Kidney epithelial cell (primary cell): ENCODE data around the gene ACOX1. TPM values are rescaled to one million over a fixed set of nuclear protein-coding genes. Genes with fewer than 3 reads are reported as not detected.

Experiments
- DNase-seq: peaks from one replicate; pipeline ENCODE4 v3.0.0-alpha.2; 2010; ENCODE audit warnings: low read depth
- H3K27me3 ChIP-seq: 2 replicates; pipeline ENCODE4 v1.6.0; 2011; ENCODE audit warnings: low read length; ENCODE audit not compliant: control insufficient read depth, insufficient read depth
- H3K36me3 ChIP-seq: 2 replicates; pipeline ENCODE4 v1.5.1; 2011; ENCODE audit warnings: low read length; ENCODE audit not compliant: control insufficient read depth, insufficient read depth
- H3K4me3 ChIP-seq: 2 replicates; pipeline ENCODE4 v1.5.1; 2011; ENCODE audit warnings: low read depth, mild to moderate bottlenecking, control low read depth, low read length
- CTCF ChIP-seq: IDR thresholded peaks from 2 replicates; pipeline ENCODE4 v1.5.1; 2011; ENCODE audit warnings: mild to moderate bottlenecking, moderate library complexity, low read length, control low read depth, inconsistent platforms; ENCODE audit not compliant: insufficient read depth, poor library complexity, severe bottlenecking
- total RNA-seq: library from RNA; depleted of rRNA; stranded (reverse); fragments of >200 nt; gene quantifications from 2 replicates; pipeline ENCODE4 v1.2.3, GENCODE V29; 2015

Gene ACOX1
- total RNA-seq, 1 donor from 2014 or later, result 41.1 TPM

- no peaks in the 10 kb centered on the region for H3K36me3 ChIP-seq
Measured at GRCh38 chr17:76007850-76008165, 28.8 kb upstream of the ACOX1 start.

GRCh38 chr17:76007131-76007849, 28.3 kb upstream of the ACOX1 start:
- H3K36me3 ChIP-seq, result no peaks in the 10 kb centered on the region
- TF ChIP-seq CTCF, result no peak
- DNase-seq, result no peak
- no peak overlapping the region for H3K4me3 ChIP-seq
- no peaks in the 10 kb centered on the region for H3K27me3 ChIP-seq

More at GRCh38 chr17:76007850-76008165, 28.8 kb upstream of the ACOX1 start:
- TF ChIP-seq CTCF, result no peak
- Histone ChIP-seq H3K4me3 (no peak overlapping the region), H3K27me3 (no peaks in the 10 kb centered on the region)
- DNase-seq, result no peak

- H3K36me3 ChIP-seq, result no peaks in the 10 kb centered on the region
- H3K4me3 ChIP-seq, result no peak overlapping the region
- no peaks in the 10 kb centered on the region for H3K27me3 ChIP-seq
- no peak for DNase-seq
- TF ChIP-seq CTCF, result peak; percentile 66
Measured at GRCh38 chr17:76005263-76006149, 26.5 kb upstream of the ACOX1 start.

GRCh38 chr17:76004750-76005262, 25.8 kb upstream of the ACOX1 start:
- Histone ChIP-seq H3K27me3 (no peaks in the 10 kb centered on the region), H3K36me3 (no peaks in the 10 kb centered on the region), H3K4me3 (no peak overlapping the region)
- DNase-seq, result peak; percentile 52
- no peak for TF ChIP-seq CTCF

- Histone ChIP-seq H3K27me3 (no peaks in the 10 kb centered on the region), H3K36me3 (no peaks in the 10 kb centered on the region), H3K4me3 (no peak overlapping the region)
- no peak for DNase-seq
- TF ChIP-seq CTCF, result no peak
Measured at GRCh38 chr17:76003915-76004314, 24.9 kb upstream of the ACOX1 start.
